Motor neuron (in vitro differentiated cells): ENCODE data around the gene ANKS6. TPM values are rescaled to one million over a fixed set of nuclear protein-coding genes. Genes with fewer than 3 reads are reported as not detected.

Experiments
- ATAC-seq, 8 experiments: fragments of 200-7000 bp; cut with Tn5 transposase; replicated peaks in 6 of 8; 2 replicates each; pipeline ENCODE4 v1.8.0; 2021; ENCODE audit warnings: mild to moderate bottlenecking in 8 of 8, moderate library complexity in 8 of 8
- H3K27ac ChIP-seq, 2 donors: fragments of 250-450 bp; sonication (Bioruptor Pico); 2 replicates each; pipeline ENCODE4 v1.9.0; 2021; ENCODE audit warnings: antibody characterized with exemption in 2 of 2, mild to moderate bottlenecking in 2 of 2, moderate library complexity in 1 of 2
- H3K4me1 ChIP-seq, 2 donors: fragments of 250-450 bp; sonication (Bioruptor Pico); replicated peaks in 1 of 2; 2 replicates each; pipeline ENCODE4 v1.6.1; 2021; ENCODE audit warnings: antibody characterized with exemption in 2 of 2, mild to moderate bottlenecking in 2 of 2, moderate library complexity in 1 of 2
- H3K4me3 ChIP-seq, 5 donors: fragments of 250-450 bp; sonication (Bioruptor Pico); 2 replicates each; pipeline ENCODE4 v1.9.0; 2021; ENCODE audit warnings: antibody characterized with exemption in 5 of 5, mild to moderate bottlenecking in 5 of 5, moderate library complexity in 4 of 5
- WGBS, 10 experiments: fragments of 450-650 bp; shearing (Covaris generic); methylation state at CpG; one replicate each; pipeline ENCODE4 v1.0.0; 2022; 5-methylcytosine and 5-hydroxymethylcytosine counted together
- in situ Hi-C, 9 experiments: fragments of 400-800 bp; cut with MboI; loops; one replicate each; pipeline ENCODE4 v1.15.0; 2021; ENCODE audit warnings: low sequenced_read_pairs in 9 of 9, low pct_unique_long_range_greater_than_20kb in 2 of 9; ENCODE audit not compliant: unreplicated experiment in 9 of 9
- total RNA-seq, 8 experiments: library from RNA; unstranded; fragments of 300-600 nt; gene quantifications; 2 replicates each; pipeline versions ENCODE4 v1.2.3 to v1.2.4, GENCODE V29; 2022

The ANKS6 gene
- total RNA-seq, 8 experiments from 2014 or later = 2.8 to 28.4 (median 6.8) TPM

DNA sequence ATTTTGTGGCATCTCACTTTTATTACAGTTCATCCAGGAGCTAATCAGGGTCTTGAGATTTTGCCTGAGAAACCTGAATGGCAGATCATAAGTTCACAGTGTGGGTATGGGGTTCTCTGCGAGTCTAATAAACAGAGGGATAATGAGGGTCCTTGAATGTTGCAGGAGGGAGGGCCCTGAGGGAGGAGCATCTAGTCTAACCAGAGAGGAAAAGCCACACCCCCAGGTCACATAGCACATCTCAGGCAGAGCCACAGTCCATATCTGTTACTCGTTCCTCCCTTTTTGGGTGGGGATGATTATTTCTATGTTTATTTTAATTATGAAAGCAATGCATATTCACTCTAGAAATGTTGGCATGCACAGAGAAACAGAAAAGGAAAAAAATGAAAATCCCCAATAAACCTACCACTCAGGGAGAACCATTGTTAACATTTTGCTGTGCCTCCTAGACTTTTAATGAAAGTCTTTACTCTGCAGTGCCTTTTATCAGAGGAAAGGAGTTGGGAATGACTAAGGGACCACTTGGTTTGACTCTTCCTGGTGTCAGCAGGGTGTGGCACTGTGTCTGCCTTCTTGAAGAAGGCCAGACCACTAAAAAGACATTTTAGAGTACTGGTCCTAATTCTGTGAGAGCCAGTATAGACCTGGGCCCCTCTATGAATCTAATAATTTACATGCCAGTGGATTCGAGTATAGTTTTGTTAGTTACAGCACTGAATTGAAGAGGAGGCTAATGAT lies 13.9 kb upstream of the ANKS6 start:
- WGBS, 10 experiments = 0 to 83% (median 33%) methylated on average over 1 to 2 of the region's 3 CpGs
- no peak overlapping the region for H3K4me3 ChIP-seq
- in situ Hi-C loops = no loop called here
- peak in 3 of 8 experiments; percentile 32 to 51 (median 39) for ATAC-seq
- H3K27ac ChIP-seq = no peak overlapping the region
- peaks cover 4 to 18% of the 10 kb centered on the region in 2 donors for H3K4me1 ChIP-seq

- WGBS, 10 experiments = 63 to 100% (median 86%) methylated on average over 1 to 8 of the region's 9 CpGs
- H3K4me1 ChIP-seq = peaks cover 4 to 18% of the 10 kb centered on the region in 2 donors
- H3K27ac ChIP-seq = no peak overlapping the region
- peak in 2 of 8 experiments; percentile 0 to 17 for ATAC-seq
- no peak overlapping the region for H3K4me3 ChIP-seq
- in situ Hi-C loops = no loop called here
These were observed 13.2 kb upstream of the ANKS6 start for GRCh38 chr9:98809311-98810101.

DNA sequence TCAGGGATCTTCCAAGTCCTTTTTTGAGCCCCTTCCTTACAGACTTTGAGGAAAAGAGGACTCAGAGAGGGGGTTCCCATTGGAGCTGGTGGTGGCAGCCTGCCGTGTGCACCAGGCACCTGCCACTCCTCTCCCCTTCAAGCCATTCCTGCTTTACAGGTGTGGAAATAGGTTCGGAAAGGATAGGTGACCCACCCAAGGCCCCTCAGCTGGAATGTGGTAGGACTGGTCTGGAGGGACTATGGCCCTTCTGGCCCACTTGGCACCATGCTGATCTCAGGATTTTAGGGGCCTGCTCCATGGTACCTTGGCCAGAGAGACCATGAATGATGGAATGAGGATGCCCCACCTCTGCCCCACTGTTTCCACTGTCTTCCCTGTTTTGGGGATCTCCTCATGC lies 12.5 kb upstream of the ANKS6 start:
- Histone ChIP-seq H3K4me1 (peaks cover 4 to 18% of the 10 kb centered on the region in 2 donors), H3K27ac (no peak overlapping the region), H3K4me3 (no peak overlapping the region)
- in situ Hi-C loops = no loop called here
- 100% methylated on average over 1 of the region's 2 CpGs; no CpG with 5 or more reads in 9 of the 10 experiments for WGBS, 10 experiments
- ATAC-seq = no peak

- Histone ChIP-seq H3K4me1 (peaks cover 4 to 18% of the 10 kb centered on the region in 2 donors), H3K27ac (no peak overlapping the region), H3K4me3 (peak overlapping the region; percentile 46 to 49 (median 47))
- no peak for ATAC-seq
- in situ Hi-C loops = no loop called here
- WGBS, 10 experiments = 0 to 32% (median 14%) methylated on average over 1 to 8 of the region's 17 CpGs; no CpG with 5 or more reads in 6 of the 10 experiments
These were observed 12.1 kb upstream of the ANKS6 start for GRCh38 chr9:98808411-98808815.

- ATAC-seq = peak in 6 of 8 experiments; percentile 38 to 79 (median 70)
- WGBS, 10 experiments = 0 to 10% (median 2%) methylated on average over 2 to 11 of the region's 46 CpGs; no CpG with 5 or more reads in 7 of the 10 experiments
These were observed 11.4 kb upstream of the ANKS6 start for GRCh38 chr9:98807814-98808195.

GRCh38 chr9:98807070-98807813 lies 10.9 kb upstream of the ANKS6 start, which contains the start of gene GALNT12:
Gene GALNT12 (plus strand): TSS chr9:98807670. CDS start chr9:98807699, 29 bp downstream.
- H3K27ac ChIP-seq = no peak within 1 kb of the TSS
- in situ Hi-C loops = no loop called here
- peaks cover 4 to 18% of the 10 kb centered on the region in 2 donors for H3K4me1 ChIP-seq
- WGBS, 10 experiments = 20 to 84% (median 71%) methylated on average over 1 to 9 of the region's 51 CpGs; no CpG with 5 or more reads in 3 of the 10 experiments
- peak; percentile 0 to 83 (median 74) for ATAC-seq
- peak within 1 kb of the TSS; percentile 46 to 49 (median 47) for H3K4me3 ChIP-seq

More at GRCh38 chr9:98807814-98808195, 11.4 kb upstream of the ANKS6 start:
- H3K4me1 ChIP-seq = peaks cover 4 to 18% of the 10 kb centered on the region in 2 donors
- in situ Hi-C loops = no loop called here
- no peak overlapping the region for H3K27ac ChIP-seq
- H3K4me3 ChIP-seq = peak overlapping the region; percentile 46 to 49 (median 47)

GRCh38 chr9:98806394-98807035 lies 10.2 kb upstream of the ANKS6 start:
- in situ Hi-C loops = no loop called here
- no peak for ATAC-seq
- Histone ChIP-seq H3K4me3 (no peak overlapping the region), H3K4me1 (peaks cover 4 to 18% of the 10 kb centered on the region in 2 donors), H3K27ac (no peak overlapping the region)
- WGBS, 10 experiments = 9 to 100% (median 98%) methylated on average over 1 to 8 of the region's 8 CpGs; no CpG with 5 or more reads in 1 of the 10 experiments

DNA sequence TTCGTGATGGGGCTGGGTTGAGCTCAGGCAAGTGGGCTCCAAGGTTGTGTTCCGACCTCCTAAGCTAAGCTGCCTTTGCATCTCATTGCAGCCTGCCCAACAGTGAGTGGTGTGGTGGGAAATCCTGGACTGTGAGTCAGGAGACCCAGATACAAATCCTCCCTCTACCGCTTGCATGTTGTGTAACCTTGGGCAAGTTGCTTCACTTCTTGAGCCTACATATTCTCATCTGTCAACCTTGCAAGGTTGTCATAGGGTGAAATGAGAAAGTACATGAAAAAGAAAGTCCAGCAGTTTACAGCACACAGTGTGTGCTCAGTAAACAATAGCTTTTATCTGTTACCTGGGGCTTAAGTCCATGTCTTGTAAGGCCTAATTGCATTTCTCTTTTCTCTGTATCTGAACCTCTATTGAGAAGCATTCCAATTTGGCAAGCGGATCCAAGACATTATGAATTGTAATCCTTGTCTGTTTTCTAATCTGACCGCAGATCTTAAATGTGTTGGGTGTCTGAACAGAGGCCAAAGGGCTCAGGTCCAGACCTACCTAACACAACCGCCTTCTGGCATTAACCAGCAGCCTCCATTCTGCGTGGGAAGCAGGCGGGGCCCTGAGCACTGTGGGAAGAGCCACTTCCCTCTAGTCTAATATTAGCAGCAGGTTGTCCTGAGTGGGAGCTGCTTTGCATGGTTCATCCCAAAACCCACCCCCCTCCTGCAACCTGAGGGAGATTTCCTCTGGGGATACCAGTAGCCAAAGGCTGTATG lies 9.3 kb upstream of the ANKS6 start:
- WGBS, 10 experiments = 53 to 91% (median 79%) methylated on average over 1 to 7 of the region's 8 CpGs; no CpG with 5 or more reads in 3 of the 10 experiments
- H3K4me3 ChIP-seq = no peak overlapping the region
- no peak overlapping the region for H3K27ac ChIP-seq
- H3K4me1 ChIP-seq = peaks cover 4 to 18% of the 10 kb centered on the region in 2 donors
- in situ Hi-C loops = no loop called here
- ATAC-seq = peak in 2 of 8 experiments; percentile 3 to 8

DNA sequence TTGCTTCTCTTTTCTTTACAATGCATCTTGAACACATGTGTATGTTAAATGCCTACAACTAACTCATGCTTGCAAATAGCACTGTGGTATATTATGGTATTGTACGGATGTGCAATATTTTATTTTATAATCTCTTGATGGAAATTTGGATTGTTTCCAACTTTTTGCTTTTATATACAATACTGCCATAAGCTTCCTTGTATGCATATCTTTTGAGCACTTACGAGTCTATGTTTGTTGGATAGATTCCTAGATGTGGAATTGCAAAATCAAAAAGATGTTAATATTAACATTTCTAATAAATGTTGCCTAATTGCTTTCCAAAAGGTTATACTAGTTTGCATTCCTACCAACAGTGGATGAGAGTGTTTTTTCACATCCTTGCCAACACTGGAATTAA lies 7.7 kb upstream of the ANKS6 start:
- in situ Hi-C loops = no loop called here

DNA sequence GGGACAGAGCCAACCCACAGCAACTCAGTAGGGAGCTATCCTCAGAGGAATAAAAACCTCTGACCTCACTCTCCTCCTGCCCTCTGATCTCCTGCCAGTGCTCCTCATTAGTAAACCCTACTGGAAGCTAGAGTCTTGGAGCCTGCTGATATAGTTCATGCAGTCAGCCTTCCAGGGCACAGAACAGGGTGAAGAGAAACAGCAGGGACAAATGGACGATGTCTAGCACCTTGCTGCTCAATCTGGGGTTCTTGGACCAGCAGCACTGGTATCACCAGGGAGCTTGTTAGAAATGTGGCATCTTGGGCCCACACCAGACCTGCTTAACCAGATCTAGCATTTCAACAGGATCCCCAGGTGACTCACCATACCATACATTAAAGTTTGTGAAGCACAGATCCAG lies 5.6 kb upstream of the ANKS6 start:
- Histone ChIP-seq H3K27ac (no peak overlapping the region), H3K4me1 (no peaks in the 10 kb centered on the region), H3K4me3 (no peak overlapping the region)
- in situ Hi-C loops = no loop called here
- ATAC-seq = no peak
- no CpG with 5 or more reads among the region's 1 CpG for WGBS, 10 experiments

More for the DNA sequence above, 7.7 kb upstream of the ANKS6 start:
- H3K27ac ChIP-seq = no peak overlapping the region
- ATAC-seq = peak in 1 of 8 experiments; percentile 7
- no peak overlapping the region for H3K4me3 ChIP-seq
- WGBS, 10 experiments = 0 to 89% (median 17%) methylated on average over 1 to 2 of the region's 2 CpGs; no CpG with 5 or more reads in 1 of the 10 experiments
- H3K4me1 ChIP-seq = peaks cover 4 to 9% of the 10 kb centered on the region in 2 donors

DNA sequence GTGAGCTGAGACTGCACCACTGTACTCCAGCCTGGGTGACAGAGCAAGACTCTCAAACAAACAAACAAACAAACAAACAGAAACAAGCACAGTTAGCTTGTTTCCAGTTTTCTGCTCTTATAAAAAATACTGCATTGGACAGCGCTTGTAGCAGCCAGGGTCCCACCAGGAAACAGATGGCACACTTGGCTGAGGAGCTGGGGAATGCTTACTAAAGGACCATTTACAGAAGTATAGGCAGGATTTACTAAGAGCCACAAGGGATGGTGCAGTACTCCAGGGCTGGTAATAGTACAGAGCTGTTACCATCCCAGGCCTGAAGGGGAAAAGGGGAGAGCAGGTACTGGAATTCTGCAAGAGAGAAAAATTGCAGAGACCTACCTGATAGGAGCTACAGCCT lies 5.2 kb upstream of the ANKS6 start:
- 29 to 100% (median 90%) methylated on average over 1 of the region's 1 CpG; no CpG with 5 or more reads in 4 of the 10 experiments for WGBS, 10 experiments
- no peaks in the 10 kb centered on the region for H3K4me1 ChIP-seq
- no peak overlapping the region for H3K27ac ChIP-seq
- H3K4me3 ChIP-seq = no peak overlapping the region
- in situ Hi-C loops = no loop called here
- no peak for ATAC-seq
